Neural crest cell (in vitro differentiated cells): ENCODE data around the gene C7orf57. TPM values are rescaled to one million over a fixed set of nuclear protein-coding genes. Genes with fewer than 3 reads are reported as not detected.

ENCODE experiments used
- DNase-seq: peaks from one replicate; pipeline ENCODE4 v3.0.0; 2021; ENCODE audit warnings: low read depth, mixed read lengths, low spot score
- H3K27ac Mint-ChIP-seq: one replicate; pipeline ENCODE4 v1.8.0; 2021; ENCODE audit warnings: mild to moderate bottlenecking, mixed read lengths; ENCODE audit not compliant: unreplicated experiment
- H3K27me3 Mint-ChIP-seq: 2 replicates; pipeline ENCODE4 v1.8.0; 2021; ENCODE audit warnings: low read depth, mild to moderate bottlenecking, mixed read lengths
- H3K36me3 Mint-ChIP-seq: 2 replicates; pipeline ENCODE4 v1.8.0; 2021; ENCODE audit warnings: low read depth, mild to moderate bottlenecking, mixed read lengths
- H3K4me1 Mint-ChIP-seq: 2 replicates; pipeline ENCODE4 v1.8.0; 2021; ENCODE audit warnings: mixed read lengths
- H3K4me3 Mint-ChIP-seq: one replicate; pipeline ENCODE4 v1.8.0; 2021; ENCODE audit warnings: mild to moderate bottlenecking, mixed read lengths
- H3K9me3 Mint-ChIP-seq: 2 replicates; pipeline ENCODE4 v1.8.0; 2021; ENCODE audit warnings: mixed read lengths
- CTCF ChIP-seq: fragments of 200-600 bp; sonication (generic); conservative IDR thresholded peaks from 2 replicates; pipeline ENCODE4 v1.5.0; 2021; ENCODE audit warnings: antibody characterized with exemption, mild to moderate bottlenecking
- total RNA-seq: library from RNA; stranded (reverse); gene quantifications from 2 replicates; pipeline ENCODE4 v1.2.1, GENCODE V29; 2021

The C7orf57 gene
- total RNA-seq, 1 donor from 2014 or later = not detected

- H3K9me3 Mint-ChIP-seq = no peaks in the 10 kb centered on the region
- DNase-seq = no peak
- no peaks in the 10 kb centered on the region for H3K36me3 Mint-ChIP-seq
- TF ChIP-seq CTCF = no peak
- H3K4me1 Mint-ChIP-seq = peaks cover 33% of the 10 kb centered on the region
- peak overlapping the region; percentile 7 for H3K27ac Mint-ChIP-seq
- H3K4me3 Mint-ChIP-seq = peak overlapping the region; percentile 2
- H3K27me3 Mint-ChIP-seq = no peaks in the 10 kb centered on the region
Measured at GRCh38 chr7:48085433-48085791, 50.1 kb downstream of the C7orf57 start.

- H3K4me3 Mint-ChIP-seq = peak overlapping the region; percentile 52
- H3K36me3 Mint-ChIP-seq = no peaks in the 10 kb centered on the region
- no peak for DNase-seq
- peaks cover 37% of the 10 kb centered on the region for H3K4me1 Mint-ChIP-seq
- no peaks in the 10 kb centered on the region for H3K9me3 Mint-ChIP-seq
- TF ChIP-seq CTCF = no peak
- no peak overlapping the region for H3K27ac Mint-ChIP-seq
- H3K27me3 Mint-ChIP-seq = no peaks in the 10 kb centered on the region
Measured at GRCh38 chr7:48085942-48086341, 50.6 kb downstream of the C7orf57 start.

GRCh38 chr7:48087349-48087748 lies 52.0 kb downstream of the C7orf57 start:
- DNase-seq = no peak
- Mint-ChIP-seq H3K27me3 (no peaks in the 10 kb centered on the region), H3K9me3 (no peaks in the 10 kb centered on the region), H3K4me3 (peak overlapping the region; percentile 52), H3K36me3 (no peaks in the 10 kb centered on the region), H3K4me1 (peaks cover 37% of the 10 kb centered on the region), H3K27ac (no peak overlapping the region)
- no peak for TF ChIP-seq CTCF

GRCh38 chr7:48088559-48089045 lies 53.3 kb downstream of the C7orf57 start:
- Mint-ChIP-seq H3K27ac (peak overlapping the region; percentile 67), H3K4me1 (peaks cover 37% of the 10 kb centered on the region), H3K27me3 (no peaks in the 10 kb centered on the region), H3K9me3 (no peaks in the 10 kb centered on the region), H3K36me3 (no peaks in the 10 kb centered on the region), H3K4me3 (peak overlapping the region; percentile 93)
- TF ChIP-seq CTCF = no peak
- peak; percentile 49 for DNase-seq

- Mint-ChIP-seq H3K27ac (peak within 1 kb of the TSS; percentile 67), H3K27me3 (no peaks in the 10 kb centered on the region), H3K4me3 (peak within 1 kb of the TSS; percentile 93), H3K4me1 (peaks cover 37% of the 10 kb centered on the region), H3K9me3 (no peaks in the 10 kb centered on the region), H3K36me3 (no peaks in the 10 kb centered on the region)
- peak; percentile 65 for DNase-seq
- TF ChIP-seq CTCF = no peak
Measured at GRCh38 chr7:48089046-48090003, 54.0 kb downstream of the C7orf57 start, which contains the start of gene UPP1. UPP1 (plus strand) TSS chr7:48089265; CDS start chr7:48094784, 5,519 bp downstream.
